HG03064 (cell line): ENCODE results near the gene CPNE8.

ENCODE experiments used
- ATAC-seq: cut with Tn5 transposase; IDR thresholded peaks from one replicate; pipeline ENCODE4 v1.9.1; 2021; ENCODE audit warnings: low read depth; ENCODE audit not compliant: unreplicated experiment

Gene CPNE8

GRCh38 chr12:38838056-38838850, 67.1 kb downstream of the CPNE8 start:
- no peak for ATAC-seq

GRCh38 chr12:38831715-38832114, 73.7 kb downstream of the CPNE8 start:
- ATAC-seq = no peak

DNA sequence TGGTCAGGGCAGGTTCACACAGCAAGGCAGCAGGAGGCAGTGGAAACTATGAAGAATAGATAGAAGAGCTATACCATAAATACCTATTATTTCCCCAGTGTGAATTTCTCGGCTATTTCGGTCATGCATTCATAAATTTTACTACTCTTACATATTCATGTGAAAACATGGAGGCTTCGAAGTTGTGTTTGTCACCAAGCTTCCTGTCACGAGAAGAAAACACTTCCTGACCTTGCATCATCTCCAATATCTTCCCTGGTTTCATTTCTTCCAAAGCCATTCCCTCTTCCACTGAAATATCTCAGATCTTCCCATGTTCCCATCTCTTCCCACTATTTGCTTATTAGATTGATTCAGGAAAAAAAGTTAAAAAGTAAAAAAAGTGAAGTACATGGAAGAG, 80.4 kb downstream of the CPNE8 start:
- ATAC-seq = no peak

GRCh38 chr12:38823738-38824137, 81.7 kb downstream of the CPNE8 start:
- no peak for ATAC-seq

DNA sequence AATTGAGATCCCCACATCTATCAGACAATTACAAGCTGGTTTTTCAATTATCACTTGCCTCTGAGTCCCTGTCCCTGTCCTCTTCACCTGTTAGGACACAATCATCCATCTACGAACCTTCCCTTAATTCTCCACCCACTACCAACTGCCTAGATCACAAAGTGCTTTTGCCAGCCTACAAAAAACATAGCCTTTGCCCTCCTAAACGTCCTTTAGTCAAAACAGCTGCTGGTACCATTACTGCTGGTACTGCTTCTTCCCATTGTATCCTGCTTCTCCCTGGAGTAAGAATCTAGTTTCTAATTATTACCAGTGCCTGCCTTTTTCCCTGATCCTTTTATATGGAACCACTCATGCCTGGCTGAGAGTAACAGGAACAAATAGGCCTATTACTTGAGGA, 82.1 kb downstream of the CPNE8 start:
- ATAC-seq = no peak

DNA sequence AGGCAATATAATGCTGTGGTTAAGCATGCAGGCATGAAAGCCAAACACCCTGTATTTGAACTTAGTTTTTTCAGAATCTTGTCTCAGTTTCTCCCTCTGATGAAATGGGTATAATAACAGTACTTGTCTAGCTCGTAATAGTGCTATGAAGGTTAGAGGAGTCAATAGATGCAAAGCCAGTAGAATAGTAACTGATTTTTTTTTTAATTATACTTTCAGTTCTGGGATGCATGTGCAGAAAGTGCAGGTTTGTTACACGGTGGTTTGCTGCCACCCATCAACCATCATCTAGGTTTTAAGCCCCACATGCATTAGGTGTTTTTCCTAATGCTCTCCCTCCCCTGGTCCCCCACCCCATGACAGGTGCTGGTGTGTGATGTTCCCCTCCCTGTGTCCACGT, 87.4 kb downstream of the CPNE8 start:
- ATAC-seq = no peak

GRCh38 chr12:38813923-38814322, 91.5 kb downstream of the CPNE8 start:
- ATAC-seq = no peak

DNA sequence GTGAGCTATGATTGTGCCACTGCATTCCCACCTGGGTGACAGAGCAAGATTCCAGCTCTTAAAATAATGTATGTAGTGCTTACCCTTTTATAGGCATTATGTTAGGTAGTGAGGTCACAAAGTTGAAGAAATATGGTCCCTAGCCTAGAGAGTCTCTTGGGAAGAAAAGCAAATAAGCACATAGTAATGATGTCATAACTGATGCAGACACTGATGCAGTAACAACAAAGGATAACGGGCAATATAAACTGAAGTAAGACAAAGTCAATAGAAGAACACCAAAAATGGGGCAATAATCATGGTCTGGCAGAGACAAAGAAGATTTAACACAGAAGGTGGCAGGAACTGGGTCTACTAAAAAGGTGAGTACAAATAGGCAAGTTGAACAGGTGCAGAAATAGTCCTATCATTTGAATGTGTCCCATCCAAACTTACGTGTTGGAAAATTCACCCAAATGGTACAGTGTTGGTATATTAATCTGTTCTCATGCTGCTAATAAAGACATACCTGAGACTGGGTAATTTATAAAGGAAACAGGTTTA, 93.5 kb downstream of the CPNE8 start:
- ATAC-seq = no peak

DNA sequence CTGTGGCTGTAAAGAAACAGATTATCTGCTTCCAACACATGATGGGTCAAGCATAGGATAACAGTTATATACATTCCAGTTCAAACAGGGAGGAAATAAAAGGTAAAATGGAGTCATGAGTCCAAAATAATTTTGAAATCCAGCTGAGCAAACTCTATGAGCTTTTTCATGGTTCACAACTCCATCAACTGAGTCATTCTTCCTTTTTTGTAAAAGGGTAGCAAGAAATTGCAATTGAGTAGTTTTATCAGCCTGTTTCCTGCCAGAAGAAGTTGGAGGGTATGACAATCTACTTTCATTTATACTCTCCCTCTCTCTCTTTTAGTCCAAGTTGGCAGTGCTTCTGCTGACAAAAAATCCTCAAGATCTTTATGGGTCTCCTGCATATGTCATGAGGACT, 95.6 kb downstream of the CPNE8 start:
- no peak for ATAC-seq

DNA sequence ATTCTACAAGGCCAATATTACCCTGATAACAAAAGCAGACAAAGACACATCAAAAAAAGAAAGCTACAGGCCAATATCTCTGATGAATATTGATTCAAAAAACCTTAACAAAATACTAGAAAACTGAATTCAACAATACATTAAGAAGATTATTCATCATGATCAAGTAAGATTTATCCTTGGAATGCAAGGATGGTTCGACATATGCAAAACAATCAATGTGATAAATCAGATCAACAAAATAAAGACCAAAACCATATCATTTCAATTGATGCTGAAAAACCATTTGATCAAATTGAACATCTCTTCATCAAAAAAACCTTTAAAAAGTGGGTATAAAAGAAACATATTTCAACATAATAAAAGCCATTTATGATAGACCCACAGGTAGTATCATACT, 117.3 kb downstream of the CPNE8 start:
- no peak for ATAC-seq

DNA sequence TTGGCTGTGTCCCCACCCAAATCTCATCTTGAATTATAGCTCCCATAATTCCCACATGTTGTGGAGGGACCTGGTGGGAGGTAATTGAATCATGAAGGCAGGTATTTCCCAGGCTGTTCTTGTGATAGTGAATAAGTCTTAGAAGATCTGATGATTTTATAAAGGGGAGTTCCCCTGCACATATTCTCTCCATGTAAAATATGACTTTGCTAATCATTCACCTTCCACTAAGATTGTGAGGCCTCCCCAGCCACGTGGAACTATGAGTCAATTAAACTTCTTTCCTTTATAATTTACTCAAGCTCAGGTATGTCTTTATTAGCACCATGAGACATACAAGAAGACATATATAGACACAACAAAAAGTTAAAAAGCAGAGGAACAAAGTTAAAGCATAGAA, 120.0 kb downstream of the CPNE8 start:
- no peak for ATAC-seq

DNA sequence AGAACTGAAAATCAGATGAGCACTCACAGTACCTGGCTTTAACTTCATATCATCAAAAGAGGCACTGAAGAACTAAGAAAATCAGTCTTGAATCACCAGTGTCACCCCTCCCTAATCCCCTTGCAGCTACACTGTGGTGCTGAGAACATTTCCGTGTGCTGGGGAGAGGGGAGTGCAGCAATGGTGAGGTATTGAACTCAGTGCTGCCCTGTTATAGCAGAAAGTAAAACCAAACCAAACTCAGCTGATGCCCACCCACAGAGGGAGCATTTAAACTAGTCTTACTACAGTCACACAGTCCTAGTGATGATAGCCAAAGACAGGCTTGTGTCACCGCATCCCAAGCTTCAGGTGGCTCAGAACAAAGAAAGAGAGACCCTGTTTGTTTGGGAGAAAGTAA, 122.1 kb downstream of the CPNE8 start:
- no peak for ATAC-seq

GRCh38 chr12:38782359-38782758, 123.0 kb downstream of the CPNE8 start:
- ATAC-seq = no peak

DNA sequence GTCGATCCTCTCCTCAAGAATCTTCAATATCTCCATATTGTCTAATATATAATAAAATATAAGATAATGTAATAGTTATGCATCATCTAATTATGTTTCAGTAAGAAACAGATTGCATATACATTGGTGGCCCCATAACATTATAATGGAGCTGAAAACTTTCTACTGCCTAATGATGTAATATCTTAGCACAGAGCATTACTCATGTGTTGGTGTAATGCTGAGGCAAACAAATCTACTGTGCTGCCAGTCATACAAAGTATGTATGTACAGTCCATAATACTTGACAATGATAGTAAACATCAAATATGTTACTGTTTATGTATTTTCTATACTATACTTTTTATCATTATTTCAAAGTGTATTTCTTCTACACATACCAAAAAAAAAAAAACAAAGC, 128.7 kb downstream of the CPNE8 start:
- no peak for ATAC-seq

DNA sequence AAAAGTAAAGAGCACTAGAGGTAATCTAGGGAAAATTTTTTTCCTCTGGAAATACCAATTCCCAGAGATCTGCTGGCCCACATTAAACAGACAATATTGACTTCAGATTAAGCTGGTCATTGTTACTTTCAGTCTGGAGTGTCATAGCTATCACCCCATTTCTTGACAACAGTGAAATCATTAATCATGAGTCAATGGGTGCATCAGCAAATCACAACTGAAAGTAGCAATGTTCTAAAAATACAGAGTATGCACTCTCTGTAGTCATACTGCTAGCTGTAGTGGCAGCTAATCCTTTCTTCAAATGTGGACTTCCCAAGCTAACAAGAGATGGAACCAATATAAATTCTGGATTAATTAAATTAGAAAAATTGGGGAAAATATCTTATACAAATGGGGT, 129.9 kb downstream of the CPNE8 start:
- ATAC-seq = peak; percentile 90

DNA sequence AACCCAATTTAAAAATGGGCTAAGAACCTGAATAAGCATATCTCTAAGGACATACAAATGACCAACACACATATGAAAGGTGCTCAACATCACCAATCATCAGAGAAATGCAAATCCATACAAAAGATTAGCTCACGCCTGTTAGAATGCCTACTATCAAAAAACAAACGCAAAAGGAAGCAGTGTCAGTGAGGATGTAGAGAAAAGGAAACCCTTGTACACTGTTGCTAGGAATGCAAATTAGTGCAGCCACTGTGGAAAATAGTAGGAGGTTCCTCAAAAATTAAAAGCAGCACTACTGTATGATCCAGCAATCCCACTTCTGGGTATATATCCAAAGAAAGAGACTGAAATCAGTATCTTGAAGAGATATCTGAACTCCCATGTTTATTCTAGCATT, 133.0 kb downstream of the CPNE8 start:
- ATAC-seq = no peak

- peak; percentile 60 for ATAC-seq
Measured at GRCh38 chr12:38771871-38772270, 133.5 kb downstream of the CPNE8 start.

DNA sequence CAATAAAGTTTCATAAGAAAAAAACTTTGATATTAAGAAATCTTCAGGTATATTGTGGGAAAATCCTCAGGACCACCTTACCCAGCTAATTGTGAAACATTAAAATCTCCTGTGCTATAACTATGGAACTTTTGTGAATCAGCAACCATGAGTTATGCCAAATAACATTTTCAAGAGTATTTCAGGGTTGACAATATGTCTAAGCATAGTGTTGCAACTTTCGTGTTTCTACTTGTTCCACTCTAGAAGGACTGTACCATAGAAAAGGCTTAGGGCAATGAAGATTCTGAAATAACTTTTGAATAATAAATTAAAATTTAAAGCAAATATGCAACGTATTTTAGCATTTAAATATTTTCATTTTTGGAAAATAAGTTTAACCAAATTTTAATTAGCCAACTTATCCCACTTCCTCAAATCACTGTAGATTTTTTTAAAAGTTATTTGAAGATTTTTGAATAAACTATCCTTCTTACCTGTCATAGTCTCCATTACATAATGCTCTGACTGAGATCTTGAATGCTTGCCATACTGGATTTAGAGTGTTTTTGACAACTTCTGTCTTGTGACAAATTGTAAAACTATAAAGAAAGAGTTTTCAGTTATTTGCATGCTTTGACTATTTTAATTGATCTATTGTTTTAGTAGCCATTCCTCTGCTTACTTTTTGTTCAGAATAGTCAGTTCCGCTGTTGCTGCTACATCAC, 143.6 kb downstream of the CPNE8 start:
- no peak for ATAC-seq

DNA sequence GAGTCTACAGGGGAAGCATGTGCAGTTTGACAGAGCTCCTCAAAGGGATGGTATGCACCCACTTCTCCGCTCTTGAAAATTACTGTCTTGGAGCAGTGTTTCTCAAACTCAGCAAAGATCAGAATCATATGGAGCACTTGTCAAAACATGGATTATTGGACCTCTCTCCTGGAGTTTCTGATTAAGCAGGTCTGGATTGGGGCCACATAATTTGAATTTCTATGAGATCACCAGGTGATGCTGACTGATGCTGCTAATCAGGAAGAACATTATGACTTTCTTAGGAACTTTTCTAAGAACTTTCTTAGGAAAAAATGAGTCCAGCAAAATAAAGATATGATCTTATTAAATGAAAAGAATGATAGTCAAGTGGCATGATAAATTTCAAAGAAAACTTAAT, 144.3 kb downstream of the CPNE8 start:
- ATAC-seq = no peak

- no peak for ATAC-seq
Measured at GRCh38 chr12:38759621-38760020, 145.8 kb downstream of the CPNE8 start.

- ATAC-seq = no peak
Measured at GRCh38 chr12:38746744-38747143, 158.6 kb downstream of the CPNE8 start.

GRCh38 chr12:38745601-38746000, 159.8 kb downstream of the CPNE8 start:
- ATAC-seq = no peak
